ENCODE measurements around the gene SERPINA5.
"Not testable (repeated sequence)": the region's sequence is repeated elsewhere in the genome, so short reads cannot be mapped to it uniquely, and the experiment has no call there.

The SERPINA5 gene

GRCh38 chr14:94575730-94576585 is 5.3 kb upstream of the SERPINA5 start:
- no peak for DNase-seq

DNA sequence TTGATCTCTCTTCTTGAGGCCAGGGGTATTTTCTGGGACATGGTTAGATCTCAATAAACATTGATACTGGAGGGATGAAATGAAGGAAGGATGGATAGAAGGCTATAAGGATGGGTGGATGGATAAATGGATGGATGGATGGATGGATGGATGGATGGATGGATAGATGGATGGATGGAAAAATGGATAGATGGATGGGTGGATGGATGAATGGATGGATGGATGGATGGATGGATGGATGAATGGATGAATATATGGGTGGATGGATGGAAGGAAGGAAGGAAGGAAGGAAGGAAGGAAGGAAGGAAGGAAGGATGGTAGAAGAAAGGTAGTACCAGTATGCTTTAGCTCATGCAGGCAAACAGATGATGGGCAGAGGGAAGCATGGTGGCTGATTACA is 3.8 kb upstream of the SERPINA5 start:
- DNase-seq: not testable (repeated sequence)

DNA sequence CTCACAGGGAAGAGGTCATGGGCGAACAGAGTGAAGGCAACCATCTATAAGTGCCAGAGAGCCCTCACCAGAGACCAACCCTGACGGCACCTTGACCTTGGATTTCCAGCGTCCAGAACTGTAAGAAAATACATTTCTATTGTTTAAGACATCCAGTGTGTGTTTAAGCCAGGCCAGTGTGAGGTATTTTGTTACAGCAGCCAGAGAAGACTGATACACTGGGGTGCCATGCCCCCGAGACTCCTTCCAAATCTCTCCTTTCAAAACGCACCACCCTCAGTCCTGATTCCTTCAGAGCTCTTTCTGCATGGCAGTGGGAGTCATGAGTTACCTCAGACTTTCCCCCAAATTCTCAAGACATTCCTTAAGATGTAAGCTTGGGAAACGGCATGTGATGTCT is 2.5 kb upstream of the SERPINA5 start:
- no peak for DNase-seq

DNA sequence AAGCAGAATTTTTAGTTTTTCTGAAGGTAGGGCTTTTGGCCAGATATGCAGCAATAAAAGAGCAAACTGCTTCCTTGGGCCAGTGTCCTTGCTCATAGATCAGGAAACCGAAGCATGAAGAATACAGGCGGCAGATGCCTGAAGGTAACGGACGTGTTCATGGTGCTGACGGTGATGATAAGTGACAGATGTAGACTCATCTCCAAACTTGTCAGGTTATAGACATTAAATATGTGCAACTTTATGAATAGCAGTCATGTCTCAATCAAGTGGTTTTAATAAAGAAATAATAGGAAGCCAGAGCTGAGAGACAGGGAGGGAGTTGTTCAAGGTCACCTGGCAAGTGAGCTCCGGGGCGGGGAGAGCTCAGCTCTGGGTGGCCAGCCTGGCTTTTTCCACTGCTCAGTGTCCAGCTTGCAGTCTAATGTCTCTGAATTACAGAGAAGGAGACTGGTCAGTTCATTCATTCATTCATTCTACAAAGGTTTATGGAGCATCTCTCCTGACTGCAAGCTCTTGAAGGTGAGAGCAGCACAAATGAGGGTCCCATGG is 1.0 kb downstream of the SERPINA5 start:
- no peak for DNase-seq

- DNase-seq: no peak
These were observed 1.6 kb downstream of the SERPINA5 start for GRCh38 chr14:94582851-94583250.

DNA sequence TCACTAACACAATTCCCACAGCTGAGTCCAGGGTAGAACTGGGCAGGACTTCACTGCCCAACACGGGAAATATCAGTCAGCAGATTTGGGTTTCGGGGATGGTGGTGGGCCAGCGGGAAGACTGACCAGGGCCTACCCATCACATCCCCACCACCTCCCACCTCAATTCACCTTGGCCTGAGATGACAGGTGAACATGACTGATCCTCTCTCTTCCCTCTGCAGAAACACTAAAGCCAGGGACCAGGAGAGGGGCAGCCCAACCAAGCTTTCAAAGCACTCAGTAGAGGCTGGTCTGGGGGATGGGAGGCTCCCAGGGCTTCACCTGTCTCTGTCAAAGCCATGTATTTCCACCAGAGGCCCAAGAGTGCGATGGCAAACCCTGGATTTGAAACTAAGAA is 2.3 kb downstream of the SERPINA5 start:
- DNase-seq: no peak

DNA sequence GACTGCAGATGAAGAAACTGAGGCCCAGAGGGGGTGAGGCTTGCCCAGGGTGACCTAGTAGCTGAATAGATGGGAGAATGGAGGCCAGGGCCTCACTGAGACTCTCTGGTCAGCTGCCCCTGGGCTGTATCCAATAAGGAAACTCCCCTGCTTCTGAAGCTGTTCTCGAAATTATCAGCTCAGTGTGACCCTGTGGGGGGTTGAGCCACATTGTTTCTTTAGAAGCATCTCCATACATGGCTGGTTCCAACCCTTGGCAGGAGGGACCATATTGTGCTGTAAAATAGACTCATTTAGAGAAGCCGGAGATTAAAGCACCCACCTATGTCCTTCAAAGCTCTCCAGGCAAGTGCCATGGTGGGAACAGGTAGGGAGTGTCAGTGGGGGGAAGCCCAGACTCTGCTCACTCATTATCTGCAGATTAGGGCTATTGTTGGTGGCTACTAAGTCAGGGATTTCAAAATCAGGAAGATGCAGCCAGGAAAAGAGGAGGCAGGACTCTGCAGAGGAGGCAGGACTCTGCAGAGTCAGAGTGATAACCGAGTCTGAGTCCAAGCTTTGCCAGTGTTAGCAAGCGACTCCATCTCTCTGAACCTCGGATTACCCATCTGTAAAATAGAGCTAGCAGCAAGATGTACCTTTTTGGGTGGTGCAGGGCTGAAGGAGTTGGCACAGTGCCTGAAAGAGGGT is 3.5 kb downstream of the SERPINA5 start:
- DNase-seq: no peak

GRCh38 chr14:94586635-94587034 is 5.4 kb downstream of the SERPINA5 start:
- DNase-seq: no peak

GRCh38 chr14:94588311-94588710 is 7.1 kb downstream of the SERPINA5 start:
- no peak for DNase-seq

DNA sequence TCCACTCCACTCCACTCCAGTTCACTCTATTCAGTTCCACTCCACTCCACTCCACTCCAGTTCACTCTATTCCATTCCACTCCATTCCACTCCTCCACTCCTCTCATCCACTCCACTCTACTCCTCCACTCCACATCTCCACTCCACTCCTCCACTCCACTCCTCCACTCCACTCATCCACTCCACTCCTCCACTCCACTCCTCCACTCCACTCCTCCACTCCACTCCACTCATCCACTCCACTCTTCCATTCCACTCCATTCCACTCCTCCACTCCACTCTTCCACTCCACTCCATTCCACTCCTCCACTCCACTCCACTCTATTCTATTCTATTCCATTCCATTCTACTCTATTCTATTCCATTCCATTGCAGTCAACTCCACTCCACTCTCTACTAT is 9.8 kb downstream of the SERPINA5 start:
- no peak for DNase-seq

DNA sequence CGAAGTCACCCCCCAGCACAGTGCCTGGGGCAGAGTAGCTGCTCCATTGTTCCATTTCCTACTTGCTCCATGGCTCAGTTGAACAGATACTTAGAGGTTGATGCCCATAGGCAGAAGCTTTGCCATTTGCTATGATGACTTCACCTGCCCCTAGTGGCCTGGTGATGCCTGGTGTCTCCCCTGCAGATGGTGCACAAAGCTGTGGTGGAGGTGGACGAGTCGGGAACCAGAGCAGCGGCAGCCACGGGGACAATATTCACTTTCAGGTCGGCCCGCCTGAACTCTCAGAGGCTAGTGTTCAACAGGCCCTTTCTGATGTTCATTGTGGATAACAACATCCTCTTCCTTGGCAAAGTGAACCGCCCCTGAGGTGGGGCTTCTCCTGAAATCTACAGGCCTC is 10.6 kb downstream of the SERPINA5 start:
- DNase-seq: no peak

DNA sequence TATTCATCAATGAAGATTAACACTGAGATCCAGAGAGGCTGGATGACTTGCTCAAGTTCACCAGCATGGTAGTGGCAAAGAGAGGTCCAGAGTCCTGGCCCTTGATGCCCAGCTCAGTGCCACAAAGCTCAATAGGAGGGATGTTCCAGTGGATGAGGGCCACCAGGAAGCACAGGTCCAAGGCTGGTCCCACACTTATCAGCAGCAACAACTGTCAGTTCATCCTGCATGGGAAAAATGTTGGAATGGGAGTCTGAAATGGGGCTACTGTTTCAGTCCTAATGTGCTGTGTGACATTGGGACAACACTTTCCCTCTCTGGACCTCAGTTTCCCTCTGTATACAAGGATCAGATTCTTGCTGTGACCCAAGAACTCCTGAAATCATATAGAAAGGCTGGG is 11.2 kb downstream of the SERPINA5 start:
- no peak for DNase-seq

- DNase-seq: no peak
These were observed 12.1 kb downstream of the SERPINA5 start for GRCh38 chr14:94593376-94593748.

GRCh38 chr14:94593749-94594431 is 12.7 kb downstream of the SERPINA5 start:
- DNase-seq: no peak

DNA sequence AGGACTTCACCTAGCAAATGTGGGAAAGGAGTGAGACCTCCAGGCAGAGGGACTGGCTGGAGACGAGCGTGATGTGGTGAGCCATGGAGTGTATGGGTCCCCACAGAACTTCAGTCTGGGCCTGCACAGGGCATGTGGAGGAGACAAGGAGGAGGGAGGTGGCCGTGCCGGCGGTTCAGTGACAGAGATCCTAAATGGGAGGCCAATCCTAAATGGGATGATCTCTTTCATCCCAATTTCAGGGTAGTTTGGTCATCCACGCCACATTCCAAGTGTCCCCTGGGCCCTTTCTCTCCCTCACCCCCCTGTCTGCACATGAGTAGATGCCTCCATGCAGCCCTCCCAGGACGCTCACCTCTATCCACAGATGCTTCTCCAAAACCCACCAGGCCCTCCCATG is 13.2 kb downstream of the SERPINA5 start:
- DNase-seq: no peak

GRCh38 chr14:94595912-94596311 is 14.7 kb downstream of the SERPINA5 start:
- no peak for DNase-seq

DNA sequence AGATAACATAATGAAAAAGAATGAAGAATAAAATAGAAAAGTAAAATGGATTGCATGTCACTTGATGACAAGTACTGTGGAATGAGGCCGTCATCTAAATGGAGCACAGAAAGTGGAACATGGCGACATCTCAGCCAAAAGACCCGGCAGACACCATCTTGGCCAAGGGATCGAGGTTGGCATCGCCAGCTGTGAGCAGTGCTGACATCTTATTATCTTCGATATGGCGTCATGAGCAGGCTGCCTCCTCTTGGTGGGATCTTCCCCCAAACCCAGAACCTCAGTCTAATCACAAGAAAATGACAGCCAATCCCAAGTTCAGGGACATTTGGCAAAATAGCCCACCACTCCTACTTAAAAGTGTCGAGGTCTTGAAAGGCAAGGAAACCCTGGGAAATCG is 15.1 kb downstream of the SERPINA5 start:
- DNase-seq: no peak

DNA sequence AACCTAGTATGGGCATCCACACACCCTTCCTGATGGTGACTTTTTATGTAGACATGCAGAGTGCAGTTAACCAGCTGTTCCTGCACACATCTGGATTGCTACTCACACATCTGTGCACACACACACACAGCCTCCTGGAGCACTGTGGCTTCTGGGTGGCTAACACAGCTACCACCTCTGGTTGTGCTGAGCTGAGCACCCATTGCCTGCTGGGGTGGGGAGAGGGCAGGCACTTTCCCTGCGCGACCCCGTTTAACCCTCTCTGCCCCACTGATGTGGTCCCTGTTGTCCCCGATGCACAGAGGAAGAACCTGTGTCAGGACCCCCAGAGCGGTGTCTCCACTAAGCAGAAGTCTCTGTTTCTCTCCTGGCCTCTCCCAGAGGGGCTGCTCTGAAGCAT is 16.6 kb downstream of the SERPINA5 start:
- DNase-seq: no peak

DNA sequence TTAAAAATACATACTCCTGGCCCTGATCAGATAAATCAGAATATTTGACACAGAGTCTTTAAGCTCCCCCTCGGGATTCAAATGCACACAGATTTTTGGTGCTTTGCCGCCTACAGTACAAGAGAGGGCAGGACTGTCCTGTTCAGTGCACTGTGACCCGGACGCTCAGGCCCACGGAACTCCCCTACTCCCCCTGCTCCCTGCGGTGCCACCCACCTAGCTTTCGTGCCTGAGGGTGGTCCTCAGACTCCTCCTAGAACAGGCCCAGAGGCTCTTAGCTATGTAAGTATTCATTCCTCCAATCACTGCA is 17.2 kb downstream of the SERPINA5 start:
- no peak for DNase-seq

DNA sequence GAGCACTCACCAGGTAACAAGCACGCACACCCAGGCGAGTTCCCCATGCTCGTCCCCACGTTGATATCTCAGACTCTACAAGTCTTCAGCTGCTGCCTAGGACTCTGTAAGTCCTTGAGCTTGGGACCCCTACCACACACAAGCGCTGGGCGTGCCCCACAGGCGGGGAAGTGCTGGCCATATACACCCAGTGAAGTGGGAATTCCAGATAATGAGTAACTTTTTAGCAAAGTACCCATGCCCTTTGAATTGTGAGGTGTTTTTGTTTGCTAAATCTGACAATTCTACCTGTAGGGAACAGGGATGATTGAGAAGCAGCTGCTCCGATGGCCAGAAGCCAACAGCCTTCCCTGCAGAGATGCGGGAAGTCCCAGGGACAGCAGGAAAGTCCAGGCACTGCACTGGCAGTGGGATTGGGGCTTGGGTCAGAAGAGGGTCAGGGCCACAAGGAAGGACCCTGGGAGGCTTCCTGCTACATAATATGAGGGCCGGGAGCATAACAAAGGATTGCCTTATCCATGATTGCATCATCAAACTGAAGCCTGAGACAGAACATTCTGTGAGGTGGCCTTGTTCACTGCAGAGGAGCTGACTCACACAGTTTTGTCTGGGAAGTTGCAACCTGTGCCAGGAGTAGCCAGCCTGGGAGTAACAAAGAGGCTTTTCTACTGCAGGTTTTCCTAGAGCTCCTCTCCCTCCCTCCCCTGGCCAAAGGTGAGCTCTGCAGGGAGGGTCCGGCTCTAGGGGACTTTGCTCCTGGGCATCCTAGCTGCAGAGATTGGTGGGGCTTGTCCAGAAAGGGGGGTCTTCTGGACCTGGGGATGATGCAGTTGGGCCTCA is 17.8 kb downstream of the SERPINA5 start:
- no peak for DNase-seq

- no peak for DNase-seq
These were observed 18.4 kb downstream of the SERPINA5 start for GRCh38 chr14:94599656-94600004.

- no peak for DNase-seq
These were observed 18.9 kb downstream of the SERPINA5 start for GRCh38 chr14:94600148-94600545.

DNA sequence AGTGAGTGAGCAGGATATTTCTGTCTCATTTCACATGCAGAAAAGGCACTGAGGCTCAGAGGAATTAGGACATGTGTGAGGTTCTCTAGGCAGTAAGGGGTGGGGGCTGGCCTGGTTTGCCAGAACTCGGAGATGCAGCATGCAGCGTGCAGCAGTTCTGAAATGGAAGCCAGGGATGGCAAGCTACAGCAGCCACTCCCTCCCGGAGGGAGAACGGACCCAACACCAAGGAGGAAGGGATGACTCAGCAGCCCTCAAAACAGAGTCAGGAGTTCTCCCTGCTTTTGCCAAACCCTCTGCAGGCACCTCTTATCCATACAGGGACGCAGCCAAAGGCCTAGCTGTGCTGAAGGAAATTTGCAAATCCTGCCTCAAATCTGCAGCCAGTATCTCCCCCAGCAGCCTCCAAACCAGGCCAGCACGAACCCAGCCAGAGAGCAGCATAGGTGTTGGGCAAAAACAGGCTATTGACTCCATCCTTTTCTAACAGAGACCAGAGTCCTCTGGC is 20.7 kb downstream of the SERPINA5 start:
- DNase-seq: no peak

Data from SIG-M5 (cell line).